Upper lobe of left lung (tissue), 6 donors: Measurements from ENCODE around the gene KIAA1614. TPM values are rescaled to one million over a fixed set of nuclear protein-coding genes. Genes with fewer than 3 reads are reported as not detected.
"Not testable (repeated sequence)": the region's sequence is repeated elsewhere in the genome, so short reads cannot be mapped to it uniquely, and the experiment has no call there.

Source experiments
- ATAC-seq, 2 donors: fragments of 200-7000 bp; cut with Tn5 transposase; one replicate each; pipeline ENCODE4 v1.9.1; 2022; ENCODE audit warnings: mild to moderate bottlenecking in 2 of 2, moderate library complexity in 2 of 2; ENCODE audit not compliant: low FRiP score in 2 of 2
- DNase-seq, 2 donors: peaks; one replicate each; pipeline ENCODE4 v3.0.0-alpha.2; 2019 to 2020
- H3K27ac ChIP-seq, 4 donors: fragments of 200-600 bp; sonication (generic); one replicate each; pipeline ENCODE4 v1.5.1; 2016 to 2019
- H3K27me3 ChIP-seq, 4 donors: fragments of 200-600 bp; sonication (generic); one replicate each; pipeline ENCODE4 v1.5.1; 2017 to 2019
- H3K36me3 ChIP-seq, 4 donors: fragments of 200-600 bp; sonication (generic); one replicate each; pipeline ENCODE4 v1.5.1; 2016 to 2019
- H3K4me1 ChIP-seq, 4 donors: fragments of 200-600 bp; sonication (generic); one replicate each; pipeline ENCODE4 v1.5.1; 2018 to 2019
- H3K4me3 ChIP-seq, 4 donors: fragments of 200-600 bp; sonication (generic); one replicate each; pipeline ENCODE4 v1.5.1; 2017 to 2019; ENCODE audit warnings: mild to moderate bottlenecking in 2 of 4, moderate library complexity in 1 of 4
- H3K9me3 ChIP-seq, 4 donors: fragments of 200-600 bp; sonication (generic); one replicate each; pipeline ENCODE4 v1.5.1; 2018 to 2019
- EP300 ChIP-seq, 4 donors: sonication (generic); formaldehyde crosslinking; IDR thresholded peaks; one replicate each; pipeline ENCODE4 v1.5.1; 2017; ENCODE audit warnings: antibody characterized with exemption in 4 of 4, control low read depth in 2 of 4
- POLR2A ChIP-seq, 4 donors: fragments of 450-650 bp; IDR thresholded peaks; one replicate each; pipeline ENCODE4 v1.5.1; 2016 to 2017; ENCODE audit warnings: antibody characterized with exemption in 4 of 4, mild to moderate bottlenecking in 2 of 4
- POLR2AphosphoS5 ChIP-seq, 2 donors: sonication (generic); formaldehyde crosslinking; IDR thresholded peaks; one replicate each; pipeline ENCODE4 v1.5.1; 2017; ENCODE audit warnings: antibody characterized with exemption in 2 of 2
- WGBS, 2 donors: methylation state at CpG; one replicate each; pipeline ENCODE4 v1.1.5; 2017 to 2018; 5-methylcytosine and 5-hydroxymethylcytosine counted together
- total RNA-seq, 6 donors: library from RNA; depleted of rRNA in 4 of 6; stranded (reverse); fragments of >200 nt in 4 of 6; gene quantifications; one replicate each; pipeline versions ENCODE4 v1.1.0 to v1.2.1, GENCODE V29; 2016 to 2021
- TF ChIP-seq, protein P1 (sequence below), 6 experiments: fragments of 450-650 bp in 4 of 6; fragments of 200-600 bp in 2 of 6; sonication (generic) in 2 of 6; IDR thresholded peaks; one replicate each; pipeline ENCODE4 v1.5.1; 2016 to 2019; ENCODE audit warnings: antibody characterized with exemption in 6 of 6
- donor health status: DM: no; HTN: no; CAD: no; lungs with moderate emphysema.
- donor health status: DM: no; HTN: yes; CAD: no; lungs with severe emphysema.

Gene KIAA1614
- total RNA-seq, 6 donors from 2014 or later: 0.79 to 11.9 (median 4.4) TPM

DNA sequence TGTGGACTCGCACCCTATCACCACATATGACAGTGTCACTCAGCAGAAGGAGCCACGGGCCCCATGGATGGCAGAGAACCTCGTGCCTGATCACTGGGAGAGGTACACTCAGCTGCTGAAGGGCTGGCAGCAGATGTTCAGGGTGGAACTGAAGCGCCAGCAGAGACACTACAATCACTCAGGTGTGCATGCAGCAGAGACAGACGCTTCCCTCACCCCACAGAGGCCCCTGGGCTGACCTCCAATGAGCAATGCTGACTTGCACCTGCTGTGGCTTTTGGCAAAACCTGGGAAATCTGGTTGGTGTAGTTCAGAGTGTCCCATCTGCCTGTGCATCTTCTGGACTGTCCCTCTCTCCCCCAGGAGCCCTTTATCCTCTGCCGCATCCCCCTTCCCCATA, 51.9 kb downstream of the KIAA1614 start:
- Histone ChIP-seq H3K9me3 (no peaks in the 10 kb centered on the region), H3K4me3 (no peak overlapping the region), H3K27me3 (no peaks in the 10 kb centered on the region), H3K27ac (no peak overlapping the region), H3K4me1 (no peaks in the 10 kb centered on the region), H3K36me3 (peaks cover 0 to 15% (median 5%) of the 10 kb centered on the region in 4 donors)
- ATAC-seq (no peak), DNase-seq (no peak)
- WGBS, 2 donors: 94 to 97% methylated on average over 6 of the region's 6 CpGs
- no peak for TF ChIP-seq POLR2A (IDR thresholded peaks at IDR 0.05)
- TF ChIP-seq, protein P1, sequence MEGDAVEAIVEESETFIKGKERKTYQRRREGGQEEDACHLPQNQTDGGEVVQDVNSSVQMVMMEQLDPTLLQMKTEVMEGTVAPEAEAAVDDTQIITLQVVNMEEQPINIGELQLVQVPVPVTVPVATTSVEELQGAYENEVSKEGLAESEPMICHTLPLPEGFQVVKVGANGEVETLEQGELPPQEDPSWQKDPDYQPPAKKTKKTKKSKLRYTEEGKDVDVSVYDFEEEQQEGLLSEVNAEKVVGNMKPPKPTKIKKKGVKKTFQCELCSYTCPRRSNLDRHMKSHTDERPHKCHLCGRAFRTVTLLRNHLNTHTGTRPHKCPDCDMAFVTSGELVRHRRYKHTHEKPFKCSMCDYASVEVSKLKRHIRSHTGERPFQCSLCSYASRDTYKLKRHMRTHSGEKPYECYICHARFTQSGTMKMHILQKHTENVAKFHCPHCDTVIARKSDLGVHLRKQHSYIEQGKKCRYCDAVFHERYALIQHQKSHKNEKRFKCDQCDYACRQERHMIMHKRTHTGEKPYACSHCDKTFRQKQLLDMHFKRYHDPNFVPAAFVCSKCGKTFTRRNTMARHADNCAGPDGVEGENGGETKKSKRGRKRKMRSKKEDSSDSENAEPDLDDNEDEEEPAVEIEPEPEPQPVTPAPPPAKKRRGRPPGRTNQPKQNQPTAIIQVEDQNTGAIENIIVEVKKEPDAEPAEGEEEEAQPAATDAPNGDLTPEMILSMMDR (IDR thresholded peaks at IDR 0.05): no peak
- no peak for TF ChIP-seq EP300 (IDR thresholded peaks at IDR 0.05)
- no peak for TF ChIP-seq POLR2AphosphoS5 (IDR thresholded peaks at IDR 0.05)

DNA sequence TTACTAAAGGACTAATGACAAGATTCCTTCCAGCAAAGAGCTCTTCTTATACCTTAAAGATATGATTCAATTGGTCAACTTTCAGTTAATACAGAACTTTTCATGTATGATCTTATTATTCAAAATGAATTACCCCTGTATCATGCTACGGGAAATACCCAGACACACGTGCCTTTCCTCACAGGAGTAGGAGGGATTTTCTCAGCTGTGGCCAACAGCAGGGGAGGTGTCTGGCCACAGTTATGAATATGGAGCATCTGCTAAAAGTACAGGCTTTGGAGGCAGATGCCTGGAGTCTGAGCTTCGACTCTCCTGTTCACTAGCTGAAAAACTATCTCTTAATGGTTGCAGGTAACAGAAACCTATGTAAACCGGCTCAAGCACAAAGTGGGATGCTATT, 53.6 kb downstream of the KIAA1614 start:
- Histone ChIP-seq H3K27me3 (no peaks in the 10 kb centered on the region), H3K9me3 (no peaks in the 10 kb centered on the region), H3K4me1 (no peaks in the 10 kb centered on the region), H3K36me3 (peaks cover 0 to 10% (median 2%) of the 10 kb centered on the region in 4 donors), H3K4me3 (no peak overlapping the region), H3K27ac (no peak overlapping the region)
- no peak for ATAC-seq
- WGBS, 2 donors: 93 to 94% methylated on average over 4 of the region's 4 CpGs
- DNase-seq: no peak
- no peak for TF ChIP-seq POLR2AphosphoS5 (IDR thresholded peaks at IDR 0.05)
- TF ChIP-seq, protein P1 (IDR thresholded peaks at IDR 0.05): no peak

- H3K9me3 ChIP-seq: no peaks in the 10 kb centered on the region
- no peak overlapping the region for H3K27ac ChIP-seq
- peaks cover 0 to 10% (median 2%) of the 10 kb centered on the region in 4 donors for H3K36me3 ChIP-seq
- no peak for ATAC-seq
- H3K4me3 ChIP-seq: no peak overlapping the region
- no peaks in the 10 kb centered on the region for H3K4me1 ChIP-seq
- TF ChIP-seq POLR2A (IDR thresholded peaks at IDR 0.05) (no peak), EP300 (IDR thresholded peaks at IDR 0.05) (no peak), POLR2AphosphoS5 (IDR thresholded peaks at IDR 0.05) (no peak)
- TF ChIP-seq, protein P1 (IDR thresholded peaks at IDR 0.05): no peak
- 86 to 90% methylated on average over 15 of the region's 15 CpGs for WGBS, 2 donors
- H3K27me3 ChIP-seq: no peaks in the 10 kb centered on the region
- DNase-seq: no peak
These were observed 54.2 kb downstream of the KIAA1614 start for GRCh38 chr1:180966744-180967536.

GRCh38 chr1:180967558-180967957, 54.9 kb downstream of the KIAA1614 start:
- no peak overlapping the region for H3K27ac ChIP-seq
- no peak for TF ChIP-seq POLR2A (IDR thresholded peaks at IDR 0.05)
- no peaks in the 10 kb centered on the region for H3K4me1 ChIP-seq
- no peak overlapping the region for H3K4me3 ChIP-seq
- WGBS, 2 donors: 43 to 81% methylated on average over 1 of the region's 1 CpG
- DNase-seq (no peak), ATAC-seq (no peak)
- no peaks in the 10 kb centered on the region for H3K9me3 ChIP-seq
- H3K36me3 ChIP-seq: peaks cover 4 to 14% (median 7%) of the 10 kb centered on the region in 4 donors
- H3K27me3 ChIP-seq: no peaks in the 10 kb centered on the region

GRCh38 chr1:180968834-180969233, 56.1 kb downstream of the KIAA1614 start:
- H3K9me3 ChIP-seq, H3K4me1 ChIP-seq, ATAC-seq, H3K4me3 ChIP-seq, DNase-seq, H3K27me3 ChIP-seq, H3K27ac ChIP-seq: not testable (repeated sequence)
- peaks cover 6 to 19% (median 12%) of the 10 kb centered on the region in 4 donors for H3K36me3 ChIP-seq
- WGBS, 2 donors: 97 to 98% methylated on average over 8 of the region's 8 CpGs

DNA sequence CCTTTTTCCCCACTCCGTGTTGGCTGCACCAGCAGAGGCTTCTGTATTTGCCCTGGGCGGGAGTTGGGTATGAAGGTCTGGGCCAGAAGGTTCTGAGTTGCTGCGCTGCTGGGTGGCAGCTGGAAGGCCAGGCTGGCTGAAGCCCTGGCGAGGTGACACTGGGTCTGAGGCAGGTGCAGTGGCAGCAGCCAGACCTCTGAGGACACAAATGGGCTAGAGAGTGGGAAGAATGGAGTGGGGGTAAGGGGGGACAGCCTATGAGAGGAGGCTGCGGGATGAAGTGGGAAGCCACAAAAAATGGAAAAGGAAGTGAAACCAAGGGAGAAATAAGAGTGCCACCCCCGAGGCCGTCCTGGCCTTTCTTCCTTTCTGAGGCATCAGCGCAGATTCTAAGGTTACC, 56.7 kb downstream of the KIAA1614 start:
- peak in 1 of 2 donors; percentile 40 for ATAC-seq
- Histone ChIP-seq H3K36me3 (peaks cover 6 to 19% (median 12%) of the 10 kb centered on the region in 4 donors), H3K27ac (no peak overlapping the region), H3K4me3 (no peak overlapping the region), H3K27me3 (no peaks in the 10 kb centered on the region), H3K9me3 (no peaks in the 10 kb centered on the region), H3K4me1 (no peaks in the 10 kb centered on the region)
- DNase-seq: peak in 1 of 2 donors; percentile 27
- 73 to 75% methylated on average over 8 of the region's 8 CpGs for WGBS, 2 donors
- no peak for TF ChIP-seq EP300 (IDR thresholded peaks at IDR 0.05)
- TF ChIP-seq POLR2AphosphoS5 (IDR thresholded peaks at IDR 0.05): no peak
- no peak for TF ChIP-seq POLR2A (IDR thresholded peaks at IDR 0.05)
- TF ChIP-seq, protein P1 (IDR thresholded peaks at IDR 0.05): no peak
